CD4-positive, alpha-beta memory T cell (primary cell): ENCODE measurements around the gene MICAL3. TPM values are rescaled to one million over a fixed set of nuclear protein-coding genes. Genes with fewer than 3 reads are reported as not detected.

Experiments used
- CTCF ChIA-PET: fragments of 350-600 bp; sonication (Branson Sonifier 250); formaldehyde crosslinking; loops from one replicate; lab custom pipeline; 2021; ENCODE audit warnings: inconsistent platforms; ENCODE audit not compliant: partially characterized antibody; lab: Charles Lee
- POLR2A ChIA-PET: fragments of 350-600 bp; sonication (Branson Sonifier 250); formaldehyde crosslinking; loops from one replicate; lab custom pipeline; 2021; ENCODE audit not compliant: partially characterized antibody; lab: Charles Lee
- DNase-seq, 5 donors: peaks; one replicate each; pipeline versions ENCODE4 v3.0.0 to v3.0.0-alpha.2; 2020 to 2022; ENCODE audit warnings: mixed read lengths in 1 of 5
- H3K27ac ChIP-seq: one replicate; pipeline ENCODE4 v1.7.0; 2013; ENCODE audit warnings: low read depth, low read length
- H3K27me3 ChIP-seq: 2 replicates; pipeline ENCODE4 v1.7.0; 2013; ENCODE audit warnings: mild to moderate bottlenecking, low read length, moderate library complexity; ENCODE audit not compliant: insufficient read depth
- H3K36me3 ChIP-seq: 2 replicates; pipeline ENCODE4 v1.7.0; 2013; ENCODE audit warnings: mild to moderate bottlenecking, low read length, moderate library complexity; ENCODE audit not compliant: insufficient read depth
- H3K4me1 ChIP-seq: 2 replicates; pipeline ENCODE4 v1.7.0; 2013; ENCODE audit warnings: mild to moderate bottlenecking, low read length, moderate library complexity; ENCODE audit not compliant: insufficient read depth
- H3K4me3 ChIP-seq, 2 donors: one replicate each; pipeline ENCODE4 v1.7.0; 2013; ENCODE audit warnings: low read length in 2 of 2, mild to moderate bottlenecking in 1 of 2
- H3K9me3 ChIP-seq, 2 donors: one replicate each; pipeline ENCODE4 v1.7.0; 2013; ENCODE audit warnings: low read length in 2 of 2, control low read depth in 1 of 2; ENCODE audit not compliant: control insufficient read depth in 1 of 2
- H3K27ac Mint-ChIP-seq, 7 donors: one replicate each; pipeline ENCODE4 v1.8.0; 2020 to 2021; ENCODE audit warnings: mixed read lengths in 7 of 7, mild to moderate bottlenecking in 6 of 7, inconsistent platforms in 3 of 7, moderate library complexity in 3 of 7
- H3K27me3 Mint-ChIP-seq, 2 donors: one replicate each; pipeline ENCODE4 v1.8.0; 2020 to 2021; ENCODE audit warnings: mixed read lengths in 2 of 2
- H3K36me3 Mint-ChIP-seq, 2 donors: one replicate each; pipeline ENCODE4 v1.8.0; 2020 to 2021; ENCODE audit warnings: mixed read lengths in 2 of 2, inconsistent platforms in 1 of 2, mild to moderate bottlenecking in 1 of 2
- H3K4me1 Mint-ChIP-seq, 4 donors: one replicate each; pipeline ENCODE4 v1.8.0; 2020 to 2021; ENCODE audit warnings: mixed read lengths in 4 of 4, mild to moderate bottlenecking in 1 of 4
- H3K4me3 Mint-ChIP-seq, 8 donors: one replicate each; pipeline ENCODE4 v1.8.0; 2020 to 2021; ENCODE audit warnings: mixed read lengths in 8 of 8, mild to moderate bottlenecking in 7 of 8, moderate library complexity in 6 of 8, inconsistent platforms in 3 of 8
- H3K9me3 Mint-ChIP-seq, 8 donors: one replicate each; pipeline ENCODE4 v1.8.0; 2020 to 2021; ENCODE audit warnings: mixed read lengths in 8 of 8, mild to moderate bottlenecking in 5 of 8, inconsistent platforms in 3 of 8, moderate library complexity in 1 of 8
- intact Hi-C: fragments of 100-400 bp; cut with micrococcal nuclease; formaldehyde crosslinking; loops from one replicate; pipeline ENCODE4 v1.15.1; 2023
- polyA plus RNA-seq, 2 donors: library from polyadenylated mRNA; unstranded; fragments of 300-500 nt; fragmentation: Illumina TruSeq; gene quantifications; one replicate each; pipeline ENCODE4 v1.2.3, GENCODE V29; 2021
- total RNA-seq, 2 experiments: library from RNA; stranded (reverse); gene quantifications; one replicate each; pipeline ENCODE4 v1.2.3, GENCODE V29; 2021

The MICAL3 gene
- total and polyA plus RNA-seq, 4 experiments from 2014 or later, result 0.97 to 28.9 (median 14.4) TPM

DNA sequence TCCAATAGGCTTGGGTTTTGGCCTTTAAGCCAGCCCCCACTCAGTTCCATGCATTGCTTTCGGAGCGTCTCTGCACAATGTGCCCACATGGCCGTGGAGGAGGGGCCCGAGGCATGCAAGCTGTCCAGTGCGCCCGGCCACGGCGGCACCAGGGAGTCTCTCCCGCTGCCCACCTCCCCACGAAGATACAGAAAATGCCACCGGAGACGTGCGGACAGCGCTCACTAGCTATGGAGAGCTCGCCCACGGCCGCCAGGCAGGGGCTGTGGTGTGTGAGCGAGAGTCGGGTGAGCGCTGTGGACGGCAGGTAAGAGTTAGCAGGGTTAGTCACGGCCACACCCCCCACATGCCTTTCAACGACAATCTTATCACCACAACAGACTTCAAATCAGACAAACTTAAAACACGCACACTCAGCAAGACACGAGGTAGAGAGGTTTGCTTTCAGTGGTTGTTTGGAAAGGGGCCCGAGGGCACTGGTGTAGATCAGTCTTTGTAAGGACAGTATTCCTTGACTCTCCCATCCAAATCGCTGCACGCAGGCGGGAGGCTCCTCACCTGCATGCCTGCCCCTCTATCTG is 231.4 kb downstream of the MICAL3 start:
- H3K27ac Mint-ChIP-seq, result peak overlapping the region in 1 of 7 donors; percentile 41

DNA sequence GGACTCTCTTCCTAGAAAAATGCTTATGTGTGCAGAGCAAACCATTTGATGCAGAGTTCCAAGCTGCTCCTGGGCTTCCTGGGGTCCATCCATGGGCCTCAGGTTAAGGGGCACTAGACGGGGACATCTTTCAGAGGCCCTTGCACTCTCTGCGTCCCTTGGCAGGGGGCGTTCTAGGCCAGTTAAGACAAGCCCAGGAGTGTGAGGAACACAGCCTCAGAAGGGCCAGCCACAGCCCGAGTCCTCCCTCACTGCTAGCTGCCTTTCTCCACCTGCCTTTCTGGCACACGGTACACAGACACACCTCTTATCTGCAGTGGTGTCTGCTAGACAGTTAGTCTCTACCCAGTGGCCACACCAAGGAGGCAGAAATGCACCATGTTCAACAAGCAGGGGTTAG is 232.1 kb downstream of the MICAL3 start:
- H3K27me3 ChIP-seq, result no peaks in the 10 kb centered on the region
- intact Hi-C loops, result no loop called here
- no peaks in the 10 kb centered on the region for H3K4me1 Mint-ChIP-seq
- CTCF ChIA-PET, result interaction anchor here (9.8 kb wide), 1 partner anchor 50 kb away, joined by 240 read pairs; no protein-coding TSS in a partner anchor
- H3K4me3 ChIP-seq, result no peak overlapping the region
- no peak overlapping the region for H3K27ac ChIP-seq
- peak overlapping the region in 1 of 7 donors; percentile 25 for H3K27ac Mint-ChIP-seq
- no peak overlapping the region for H3K4me3 Mint-ChIP-seq
- no peak for DNase-seq
- peaks cover under 1% of the 10 kb centered on the region for H3K4me1 ChIP-seq
- no peaks in the 10 kb centered on the region for H3K36me3 ChIP-seq
- H3K36me3 Mint-ChIP-seq, result peaks cover 10% of the 10 kb centered on the region in 2 donors
- POLR2A ChIA-PET, result no interaction called here
- H3K9me3 ChIP-seq, result no peaks in the 10 kb centered on the region
- no peaks in the 10 kb centered on the region for H3K9me3 Mint-ChIP-seq
- no peaks in the 10 kb centered on the region for H3K27me3 Mint-ChIP-seq

More for the DNA sequence above, 231.4 kb downstream of the MICAL3 start:
- H3K4me1 ChIP-seq, result no peaks in the 10 kb centered on the region
- no peaks in the 10 kb centered on the region for H3K27me3 ChIP-seq
- no peaks in the 10 kb centered on the region for H3K36me3 ChIP-seq
- ChIA-PET POLR2A (no interaction called here), CTCF (no interaction called here)
- intact Hi-C loops, result no loop called here
- H3K4me3 ChIP-seq, result no peak overlapping the region
- no peak overlapping the region for H3K27ac ChIP-seq
- H3K4me1 Mint-ChIP-seq, result no peaks in the 10 kb centered on the region
- no peaks in the 10 kb centered on the region for H3K27me3 Mint-ChIP-seq
- no peaks in the 10 kb centered on the region for H3K9me3 ChIP-seq
- DNase-seq, result no peak
- no peaks in the 10 kb centered on the region for H3K9me3 Mint-ChIP-seq
- no peak overlapping the region for H3K4me3 Mint-ChIP-seq
- peaks cover 10% of the 10 kb centered on the region in 2 donors for H3K36me3 Mint-ChIP-seq

DNA sequence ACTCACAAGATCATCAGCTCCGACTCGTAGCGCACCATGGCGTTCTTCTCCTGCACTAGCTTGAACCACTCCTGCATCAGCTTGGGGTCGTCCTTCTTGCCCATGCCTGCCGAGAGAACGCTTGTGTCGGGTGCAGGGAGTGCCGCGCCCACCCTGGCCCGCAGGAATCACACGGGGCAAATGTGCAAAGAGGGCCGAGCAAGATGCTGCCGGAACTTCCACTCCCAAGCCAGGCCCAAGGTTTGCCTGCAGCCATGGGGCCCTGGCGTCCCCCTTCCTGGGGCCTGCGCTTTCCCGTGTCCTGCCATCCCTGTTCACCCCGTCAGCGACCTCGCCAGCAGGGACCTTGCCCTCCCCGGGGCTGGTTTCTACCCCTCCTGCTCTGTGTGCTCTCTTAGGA is 233.2 kb downstream of the MICAL3 start:
- H3K9me3 ChIP-seq, result no peaks in the 10 kb centered on the region
- DNase-seq, result no peak
- no peak overlapping the region for H3K4me3 ChIP-seq
- no peak overlapping the region for H3K27ac ChIP-seq
- peaks cover 0 to 4% (median 0%) of the 10 kb centered on the region in 4 donors for H3K4me1 Mint-ChIP-seq
- H3K27ac Mint-ChIP-seq, result peak overlapping the region in 1 of 7 donors; percentile 68
- no peaks in the 10 kb centered on the region for H3K36me3 ChIP-seq
- H3K9me3 Mint-ChIP-seq, result no peaks in the 10 kb centered on the region
- ChIA-PET POLR2A (no interaction called here), CTCF (interaction anchor here (1.0 to 9.8 kb wide), 4 partner anchors 11 to 49 kb away, joined by 3 to 240 read pairs (median 4); no protein-coding TSS in a partner anchor)
- no peaks in the 10 kb centered on the region for H3K27me3 Mint-ChIP-seq
- H3K4me1 ChIP-seq, result peaks cover 8% of the 10 kb centered on the region
- H3K36me3 Mint-ChIP-seq, result peaks cover 5 to 10% of the 10 kb centered on the region in 2 donors
- H3K27me3 ChIP-seq, result no peaks in the 10 kb centered on the region
- intact Hi-C loops, result no loop called here
- no peak overlapping the region for H3K4me3 Mint-ChIP-seq

DNA sequence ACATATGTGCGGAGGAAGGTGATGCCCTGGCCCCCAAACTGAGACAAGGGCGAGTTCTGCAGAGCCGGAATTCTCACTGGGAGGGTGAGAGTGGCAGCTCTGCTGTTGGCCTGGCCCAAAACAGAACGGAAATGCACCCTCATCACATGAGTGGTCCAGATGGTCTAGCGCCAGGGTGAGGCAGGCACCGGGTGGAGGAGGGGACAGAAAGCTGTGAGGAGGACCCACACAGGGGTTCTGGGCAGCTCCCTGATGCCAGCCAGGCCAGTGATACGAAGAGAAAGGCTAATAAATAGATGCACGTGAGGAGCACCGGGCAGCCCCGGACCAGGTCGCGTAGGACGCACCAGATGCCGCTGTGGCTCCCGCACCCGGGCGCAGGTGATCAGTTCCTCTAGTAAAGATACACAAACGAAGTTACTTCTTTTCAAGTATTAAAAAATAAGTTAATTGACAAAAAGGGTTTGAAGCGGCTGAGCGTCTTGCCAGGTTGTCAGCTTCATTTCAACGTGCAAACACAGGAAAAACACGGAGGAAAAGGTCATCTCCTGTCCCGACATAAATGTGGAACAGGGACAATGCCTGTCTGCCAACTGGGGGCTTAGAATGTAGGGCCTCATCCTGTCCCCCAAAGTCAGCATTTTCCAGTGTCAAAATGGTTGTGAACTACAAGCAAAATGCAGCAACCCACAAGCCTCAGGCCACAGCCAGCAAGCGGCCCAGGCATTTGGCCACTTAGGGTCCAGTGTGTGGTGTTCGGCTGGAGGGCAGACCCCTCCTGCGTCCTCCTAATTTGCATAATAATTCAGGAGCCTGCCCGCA is 234.8 kb downstream of the MICAL3 start:
- H3K4me1 ChIP-seq, result peaks cover 8% of the 10 kb centered on the region
- intact Hi-C loops, result no loop called here
- no peaks in the 10 kb centered on the region for H3K27me3 ChIP-seq
- H3K4me3 ChIP-seq, result no peak overlapping the region
- no peaks in the 10 kb centered on the region for H3K9me3 ChIP-seq
- Mint-ChIP-seq H3K4me1 (peaks cover 0 to 4% (median 0%) of the 10 kb centered on the region in 4 donors), H3K9me3 (no peaks in the 10 kb centered on the region), H3K27ac (peak overlapping the region in 1 of 7 donors; percentile 36), H3K4me3 (no peak overlapping the region), H3K27me3 (no peaks in the 10 kb centered on the region), H3K36me3 (peaks cover 5 to 6% of the 10 kb centered on the region in 2 donors)
- POLR2A ChIA-PET, result no interaction called here
- no peak overlapping the region for H3K27ac ChIP-seq
- H3K36me3 ChIP-seq, result no peaks in the 10 kb centered on the region
- no peak for DNase-seq
- CTCF ChIA-PET, result interaction anchor here (1.4 to 9.8 kb wide), 3 partner anchors 10 to 47 kb away, joined by 3 to 240 read pairs (median 20); no protein-coding TSS in a partner anchor

DNA sequence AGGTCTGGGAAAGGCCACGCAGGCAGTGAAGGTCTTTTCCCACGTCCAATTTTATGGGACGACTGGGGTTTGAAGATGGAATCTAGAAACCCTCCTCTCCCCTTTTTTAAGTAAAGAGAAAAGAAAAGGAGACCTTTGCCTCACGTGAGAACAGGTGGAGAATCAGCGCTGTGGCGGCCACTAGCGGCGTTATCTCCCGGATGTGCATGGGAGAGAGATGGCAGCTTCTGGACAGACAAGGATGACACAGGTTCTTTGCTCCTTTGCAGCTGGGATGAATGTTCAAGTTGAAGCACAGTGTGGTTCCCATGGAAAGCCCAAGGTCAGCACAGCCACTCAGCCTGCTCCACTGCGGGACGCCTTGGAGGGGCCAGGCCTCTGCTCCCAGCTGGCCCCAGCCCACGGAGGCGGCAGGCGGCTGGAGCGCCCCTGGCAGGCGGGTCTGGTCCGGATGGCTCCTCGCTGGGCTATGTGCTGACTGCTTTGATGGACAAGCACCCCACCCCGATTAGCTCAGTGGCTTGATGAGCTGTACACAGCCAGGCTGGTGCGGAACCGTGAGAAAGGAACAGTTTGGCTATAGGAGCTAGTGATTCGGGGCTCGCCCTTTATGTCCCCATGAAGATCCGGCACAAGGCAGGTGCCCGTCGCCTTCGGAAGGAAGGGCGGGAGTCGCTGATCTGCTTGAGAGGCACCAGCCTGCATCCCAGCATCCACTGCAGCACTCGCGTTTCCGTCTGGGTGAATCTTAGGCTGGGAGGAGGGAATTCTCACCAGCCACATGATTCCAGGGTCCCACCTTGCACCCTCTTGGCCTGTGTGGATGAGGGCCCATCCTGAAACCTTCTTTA is 235.6 kb downstream of the MICAL3 start:
- peaks cover 0 to 4% (median 0%) of the 10 kb centered on the region in 4 donors for H3K4me1 Mint-ChIP-seq
- peaks cover 5% of the 10 kb centered on the region in 2 donors for H3K36me3 Mint-ChIP-seq

DNA sequence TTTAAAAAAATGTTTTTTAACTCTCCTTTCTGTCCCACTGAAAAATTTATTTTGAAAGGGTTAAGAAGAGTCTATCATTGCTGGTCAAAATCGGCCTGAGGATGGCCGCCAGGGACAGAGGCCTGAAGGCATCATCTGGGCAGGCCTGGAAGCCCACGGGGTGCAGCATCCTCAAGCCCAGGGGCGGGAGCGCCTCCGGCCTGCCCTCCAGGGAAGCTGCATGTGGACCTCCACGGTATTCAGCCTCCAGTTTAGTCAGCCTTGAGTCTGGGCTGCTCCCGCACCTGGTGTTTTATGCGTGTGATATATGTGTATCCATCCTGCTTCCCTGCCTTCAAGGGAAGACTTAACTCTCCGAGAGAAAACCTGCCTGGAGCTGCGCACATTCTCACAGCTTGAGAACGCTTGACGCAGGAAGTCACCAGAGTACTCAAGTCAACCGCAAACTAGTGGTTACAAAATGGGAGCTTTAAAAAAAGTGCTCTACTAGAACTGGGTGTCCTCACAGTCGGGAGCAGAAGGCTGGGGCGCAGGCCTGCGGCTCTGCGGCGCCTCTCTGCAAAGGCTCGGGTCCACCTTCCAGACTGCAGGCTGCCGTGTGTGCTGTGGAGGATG is 236.5 kb downstream of the MICAL3 start:
- ChIA-PET POLR2A (interaction anchor here (3.7 kb wide), 1 partner anchor 14 kb away, joined by 19 read pairs; the partner anchor contains the start of gene BID), CTCF (interaction anchor here (1.1 to 9.8 kb wide), 6 partner anchors 11 to 65 kb away, joined by 3 to 240 read pairs (median 18); partner anchors contain the start of gene BID)
- no peaks in the 10 kb centered on the region for H3K9me3 Mint-ChIP-seq
- H3K27ac ChIP-seq, result no peak overlapping the region
- no peaks in the 10 kb centered on the region for H3K27me3 ChIP-seq
- H3K4me1 ChIP-seq, result peaks cover 8% of the 10 kb centered on the region
- no peak overlapping the region for H3K4me3 ChIP-seq
- peaks cover 0 to 11% (median 0%) of the 10 kb centered on the region in 4 donors for H3K4me1 Mint-ChIP-seq
- H3K4me3 Mint-ChIP-seq, result peak overlapping the region in 1 of 8 donors; percentile 62
- no peaks in the 10 kb centered on the region for H3K9me3 ChIP-seq
- peaks cover 5% of the 10 kb centered on the region in 2 donors for H3K36me3 Mint-ChIP-seq
- H3K27ac Mint-ChIP-seq, result peak overlapping the region in 5 of 7 donors; percentile 1 to 74 (median 29)
- H3K27me3 Mint-ChIP-seq, result no peaks in the 10 kb centered on the region
- peak in 1 of 5 donors; percentile 13 for DNase-seq
- H3K36me3 ChIP-seq, result no peaks in the 10 kb centered on the region
- intact Hi-C loops, result no loop called here

More for the DNA sequence above, 235.6 kb downstream of the MICAL3 start:
- Histone ChIP-seq H3K27ac (no peak overlapping the region), H3K4me3 (no peak overlapping the region), H3K36me3 (no peaks in the 10 kb centered on the region), H3K4me1 (peaks cover 8% of the 10 kb centered on the region), H3K27me3 (no peaks in the 10 kb centered on the region), H3K9me3 (no peaks in the 10 kb centered on the region)
- no peak overlapping the region for H3K27ac Mint-ChIP-seq
- no peaks in the 10 kb centered on the region for H3K9me3 Mint-ChIP-seq
- H3K4me3 Mint-ChIP-seq, result no peak overlapping the region
- ChIA-PET CTCF (interaction anchor here (1.4 to 9.8 kb wide), 4 partner anchors 9 to 46 kb away, joined by 3 to 240 read pairs (median 14); no protein-coding TSS in a partner anchor), POLR2A (interaction anchor here (3.7 kb wide), 1 partner anchor 15 kb away, joined by 19 read pairs; the partner anchor contains the start of gene BID)
- H3K27me3 Mint-ChIP-seq, result no peaks in the 10 kb centered on the region
- intact Hi-C loops, result no loop called here
- DNase-seq, result no peak
